KMS-11 (cell line): ENCODE measurements around the gene TNNT1.

Experiments used
- H2AFZ ChIP-seq: fragments of 200-600 bp; sonication (generic); 2 replicates; pipeline ENCODE4 v1.6.1; 2016; ENCODE audit warnings: antibody characterized with exemption, mixed run types, low read depth
- H3K27ac ChIP-seq: fragments of 200-600 bp; sonication (generic); 2 replicates; pipeline ENCODE4 v1.6.1; 2016; ENCODE audit warnings: mild to moderate bottlenecking, mixed run types
- H3K27me3 ChIP-seq: fragments of 200-600 bp; sonication (generic); 2 replicates; pipeline ENCODE4 v1.6.1; 2017; ENCODE audit warnings: mild to moderate bottlenecking, low read depth, mixed run types, moderate library complexity; ENCODE audit not compliant: insufficient read depth
- H3K36me3 ChIP-seq: fragments of 200-600 bp; sonication (generic); 2 replicates; pipeline ENCODE4 v1.6.1; 2017; ENCODE audit warnings: mild to moderate bottlenecking, mixed run types; ENCODE audit not compliant: insufficient read depth
- H3K4me1 ChIP-seq: fragments of 200-600 bp; sonication (generic); 2 replicates; pipeline ENCODE4 v1.6.1; 2016; ENCODE audit warnings: mild to moderate bottlenecking, low read depth, mixed run types; ENCODE audit not compliant: poor library complexity, severe bottlenecking
- H3K4me2 ChIP-seq: fragments of 200-600 bp; sonication (generic); 2 replicates; pipeline ENCODE4 v1.7.0; 2016; ENCODE audit warnings: mild to moderate bottlenecking, mixed run types
- H3K4me3 ChIP-seq: fragments of 200-600 bp; sonication (generic); IDR thresholded peaks from 2 replicates; pipeline ENCODE4 v1.6.1; 2017; ENCODE audit warnings: low read depth, low read length, mixed read lengths; ENCODE audit not compliant: insufficient read depth
- H3K79me2 ChIP-seq: fragments of 200-600 bp; sonication (generic); 2 replicates; pipeline ENCODE4 v1.6.1; 2016; ENCODE audit warnings: low read depth, mixed run types; ENCODE audit not compliant: insufficient read depth
- H3K9ac ChIP-seq: fragments of 200-600 bp; sonication (generic); 2 replicates; pipeline ENCODE4 v1.6.1; 2016; ENCODE audit warnings: mild to moderate bottlenecking, mixed run types
- H4K20me1 ChIP-seq: fragments of 200-600 bp; sonication (generic); 2 replicates; pipeline ENCODE4 v1.6.1; 2016; ENCODE audit warnings: mild to moderate bottlenecking, mixed run types; ENCODE audit not compliant: insufficient read depth
- CTCF ChIP-seq: fragments of 200-600 bp; sonication (generic); conservative IDR thresholded peaks from 2 replicates; pipeline ENCODE4 v1.6.1; 2017; ENCODE audit warnings: low read depth, mild to moderate bottlenecking, antibody characterized with exemption, low read length, moderate library complexity, mixed read lengths

Gene TNNT1

GRCh38 chr19:55101261-55101660 is 47.7 kb downstream of the TNNT1 start:
- no peaks in the 10 kb centered on the region for H3K36me3 ChIP-seq
- no peak overlapping the region for H3K9ac ChIP-seq
- H4K20me1 ChIP-seq, result no peaks in the 10 kb centered on the region
- no peaks in the 10 kb centered on the region for H3K4me1 ChIP-seq
- no peaks in the 10 kb centered on the region for H3K27me3 ChIP-seq
- no peak for TF ChIP-seq CTCF
- H3K4me3 ChIP-seq, result no peak overlapping the region
- H2AFZ ChIP-seq, result no peak overlapping the region
- H3K4me2 ChIP-seq, result no peak overlapping the region
- no peaks in the 10 kb centered on the region for H3K79me2 ChIP-seq
- H3K27ac ChIP-seq, result no peak overlapping the region

- no peak overlapping the region for H3K4me3 ChIP-seq
- no peak overlapping the region for H3K9ac ChIP-seq
- TF ChIP-seq CTCF, result no peak
- H3K4me1 ChIP-seq, result no peaks in the 10 kb centered on the region
- no peaks in the 10 kb centered on the region for H3K79me2 ChIP-seq
- H3K27me3 ChIP-seq, result no peaks in the 10 kb centered on the region
- H3K4me2 ChIP-seq, result no peak overlapping the region
- H4K20me1 ChIP-seq, result no peaks in the 10 kb centered on the region
- no peak overlapping the region for H3K27ac ChIP-seq
- H2AFZ ChIP-seq, result no peak overlapping the region
- H3K36me3 ChIP-seq, result no peaks in the 10 kb centered on the region
Measured at GRCh38 chr19:55099557-55100506, 49.2 kb downstream of the TNNT1 start.

DNA sequence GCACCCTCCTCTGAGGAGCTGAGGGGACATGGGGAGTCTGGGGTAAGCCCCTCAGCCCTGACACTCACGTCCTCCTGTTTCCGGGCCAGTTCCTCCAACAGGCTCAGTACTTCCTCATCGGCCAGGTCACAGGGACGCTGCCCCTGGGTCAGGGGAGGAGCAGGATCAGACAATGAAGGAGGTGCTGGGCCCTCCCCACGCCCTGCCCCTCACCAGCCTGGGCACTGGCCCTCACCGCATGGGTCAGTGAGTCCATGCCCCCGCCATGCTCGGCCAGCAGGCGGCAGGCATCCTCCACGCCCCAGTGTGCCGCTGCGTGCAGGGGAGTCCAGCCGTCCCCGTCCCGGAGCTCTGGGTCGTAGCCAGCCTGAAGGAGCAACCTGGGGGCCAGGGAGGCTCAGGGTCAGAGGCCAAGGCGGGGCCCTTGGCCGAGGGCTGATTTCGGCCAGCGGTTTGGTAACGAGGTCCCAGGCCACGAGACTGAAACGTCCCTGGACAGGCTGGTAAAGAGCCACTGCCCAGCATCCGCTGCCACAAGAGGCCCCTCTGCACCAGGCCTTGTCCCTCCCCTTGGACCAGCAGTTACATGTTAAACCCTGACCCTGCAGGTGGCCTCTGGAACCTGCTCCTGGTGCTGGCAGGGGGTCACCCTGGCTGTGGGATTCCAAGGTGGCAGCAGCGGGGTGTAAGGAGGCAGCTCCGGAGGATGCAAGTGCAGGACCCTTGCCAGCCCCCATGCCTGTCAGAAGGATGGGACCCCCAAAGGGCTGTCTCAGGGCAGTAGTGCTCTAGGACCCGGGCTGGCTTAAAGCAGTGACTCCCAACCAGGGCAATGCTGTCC is 50.1 kb downstream of the TNNT1 start:
- H3K4me3 ChIP-seq, result no peak overlapping the region
- no peaks in the 10 kb centered on the region for H3K36me3 ChIP-seq
- H4K20me1 ChIP-seq, result no peaks in the 10 kb centered on the region
- H2AFZ ChIP-seq, result no peak overlapping the region
- no peaks in the 10 kb centered on the region for H3K4me1 ChIP-seq
- no peak for TF ChIP-seq CTCF
- no peak overlapping the region for H3K9ac ChIP-seq
- H3K27ac ChIP-seq, result no peak overlapping the region
- no peaks in the 10 kb centered on the region for H3K27me3 ChIP-seq
- no peaks in the 10 kb centered on the region for H3K79me2 ChIP-seq
- H3K4me2 ChIP-seq, result no peak overlapping the region

- Histone ChIP-seq H3K4me1 (no peaks in the 10 kb centered on the region), H3K27me3 (no peaks in the 10 kb centered on the region), H3K4me2 (no peak overlapping the region), H3K9ac (no peak overlapping the region), H3K36me3 (no peaks in the 10 kb centered on the region), H3K79me2 (no peaks in the 10 kb centered on the region), H3K27ac (no peak overlapping the region), H3K4me3 (no peak overlapping the region), H4K20me1 (no peaks in the 10 kb centered on the region), H2AFZ (no peak overlapping the region)
- TF ChIP-seq CTCF, result no peak
Measured at GRCh38 chr19:55097864-55098715, 50.9 kb downstream of the TNNT1 start.
